Suprapubic skin (tissue), 3 donors: ENCODE measurements around the gene CRISP2.

Experiments used
- POLR2AphosphoS5 ChIP-seq, 3 donors: sonication (generic); formaldehyde crosslinking; IDR thresholded peaks; one replicate each; pipeline ENCODE4 v1.6.1; 2017; ENCODE audit warnings: antibody characterized with exemption in 3 of 3
- TF ChIP-seq, protein P1 (sequence below), 2 donors: fragments of 200-600 bp in 1 of 2; fragments of 450-650 bp in 1 of 2; sonication (generic) in 1 of 2; IDR thresholded peaks; one replicate each; pipeline ENCODE4 v1.5.1; 2016 to 2019; ENCODE audit warnings: antibody characterized with exemption in 2 of 2, mild to moderate bottlenecking in 1 of 2, moderate library complexity in 1 of 2

DNA sequence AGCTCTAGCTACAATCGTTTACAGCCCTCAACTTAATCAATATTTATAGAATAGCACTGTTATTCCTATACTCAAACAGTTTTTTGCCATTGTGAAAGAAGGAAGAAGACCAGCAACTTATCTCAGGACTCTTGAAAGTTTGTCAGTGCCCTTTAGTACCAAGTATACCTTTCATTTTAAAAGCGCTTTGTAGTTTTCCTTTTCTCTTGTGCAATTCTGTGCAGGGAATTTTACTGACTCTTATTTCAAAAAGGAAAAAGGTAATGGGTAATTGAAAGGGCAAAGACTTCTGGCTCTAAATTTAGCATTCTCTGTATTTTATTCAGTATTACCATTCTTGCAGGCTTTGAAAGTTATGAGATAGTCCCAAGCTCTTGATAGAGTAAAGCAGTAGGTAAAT, 59.9 kb downstream of the CRISP2 start:
- TF ChIP-seq POLR2AphosphoS5 (IDR thresholded peaks at IDR 0.05), result no peak
- TF ChIP-seq, protein P1, sequence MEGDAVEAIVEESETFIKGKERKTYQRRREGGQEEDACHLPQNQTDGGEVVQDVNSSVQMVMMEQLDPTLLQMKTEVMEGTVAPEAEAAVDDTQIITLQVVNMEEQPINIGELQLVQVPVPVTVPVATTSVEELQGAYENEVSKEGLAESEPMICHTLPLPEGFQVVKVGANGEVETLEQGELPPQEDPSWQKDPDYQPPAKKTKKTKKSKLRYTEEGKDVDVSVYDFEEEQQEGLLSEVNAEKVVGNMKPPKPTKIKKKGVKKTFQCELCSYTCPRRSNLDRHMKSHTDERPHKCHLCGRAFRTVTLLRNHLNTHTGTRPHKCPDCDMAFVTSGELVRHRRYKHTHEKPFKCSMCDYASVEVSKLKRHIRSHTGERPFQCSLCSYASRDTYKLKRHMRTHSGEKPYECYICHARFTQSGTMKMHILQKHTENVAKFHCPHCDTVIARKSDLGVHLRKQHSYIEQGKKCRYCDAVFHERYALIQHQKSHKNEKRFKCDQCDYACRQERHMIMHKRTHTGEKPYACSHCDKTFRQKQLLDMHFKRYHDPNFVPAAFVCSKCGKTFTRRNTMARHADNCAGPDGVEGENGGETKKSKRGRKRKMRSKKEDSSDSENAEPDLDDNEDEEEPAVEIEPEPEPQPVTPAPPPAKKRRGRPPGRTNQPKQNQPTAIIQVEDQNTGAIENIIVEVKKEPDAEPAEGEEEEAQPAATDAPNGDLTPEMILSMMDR (IDR thresholded peaks at IDR 0.05), result no peak
